Keratinocyte (primary cell): ENCODE measurements around the gene NAPB. TPM values are rescaled to one million over a fixed set of nuclear protein-coding genes. Genes with fewer than 3 reads are reported as not detected.

Experiments used
- DNase-seq: peaks from one replicate; pipeline ENCODE4 v3.0.0-alpha.2; 2011; ENCODE audit warnings: low read depth, missing footprints, low spot score
- FAIRE-seq: peaks from 2 replicates; lab custom pipeline; 2011; peaks lifted over from hg19 to GRCh38; lab: Jason Lieb, UNC
- H2AFZ ChIP-seq: 2 replicates; pipeline ENCODE4 v1.6.0; 2012; ENCODE audit warnings: low read length, control low read depth, inconsistent platforms; ENCODE audit not compliant: control insufficient read depth
- H3K27ac ChIP-seq: 2 replicates; pipeline ENCODE4 v1.5.1; 2011; ENCODE audit warnings: low read length; ENCODE audit not compliant: control insufficient read depth, insufficient read depth
- H3K27me3 ChIP-seq: 3 replicates; pipeline ENCODE4 v1.6.0; 2011; ENCODE audit warnings: low read length; ENCODE audit not compliant: control insufficient read depth, insufficient read depth; ENCODE audit errors: extremely low read depth
- H3K36me3 ChIP-seq, 2 experiments: 2 replicates in 1 of 2; 3 replicates in 1 of 2; pipeline ENCODE4 v1.5.1; 2011; ENCODE audit warnings: low read length in 2 of 2, mild to moderate bottlenecking in 1 of 2; ENCODE audit not compliant: control insufficient read depth in 2 of 2, insufficient read depth in 2 of 2; ENCODE audit errors: extremely low read depth in 1 of 2
- H3K4me1 ChIP-seq: 3 replicates; pipeline ENCODE4 v1.5.1; 2011; ENCODE audit warnings: low read length; ENCODE audit not compliant: control insufficient read depth, insufficient read depth; ENCODE audit errors: extremely low read depth
- H3K4me2 ChIP-seq: 3 replicates; pipeline ENCODE4 v1.6.0; 2011; ENCODE audit warnings: low read depth, low read length; ENCODE audit not compliant: control insufficient read depth, insufficient read depth; ENCODE audit errors: extremely low read depth
- H3K4me3 ChIP-seq, 3 experiments: fragments of 200-600 bp in 1 of 3; sonication (generic) in 1 of 3; 2 replicates in 2 of 3; 3 replicates in 1 of 3; pipeline ENCODE4 v1.5.1; 2011 to 2016; ENCODE audit warnings: low read length in 3 of 3, mild to moderate bottlenecking in 3 of 3, control low read depth in 2 of 3, inconsistent platforms in 1 of 3, low read depth in 1 of 3, mixed read lengths in 1 of 3, mixed run types in 1 of 3, moderate library complexity in 1 of 3; ENCODE audit not compliant: control insufficient read depth in 2 of 3, insufficient read depth in 2 of 3; ENCODE audit errors: extremely low read depth in 1 of 3
- H3K79me2 ChIP-seq: 2 replicates; pipeline ENCODE4 v1.6.0; 2012; ENCODE audit warnings: low read length; ENCODE audit not compliant: control insufficient read depth, insufficient read depth
- H3K9ac ChIP-seq: 3 replicates; pipeline ENCODE4 v1.6.0; 2011; ENCODE audit warnings: low read length; ENCODE audit not compliant: control insufficient read depth, insufficient read depth; ENCODE audit errors: extremely low read depth
- H3K9me1 ChIP-seq: 3 replicates; pipeline ENCODE4 v1.6.0; 2011; ENCODE audit warnings: low read length; ENCODE audit not compliant: control insufficient read depth, insufficient read depth; ENCODE audit errors: extremely low read depth
- H3K9me3 ChIP-seq: 2 replicates; pipeline ENCODE4 v1.5.1; 2012; ENCODE audit warnings: low read depth, low read length; ENCODE audit not compliant: control insufficient read depth
- H4K20me1 ChIP-seq: 3 replicates; pipeline ENCODE4 v1.6.0; 2011; ENCODE audit warnings: low read length; ENCODE audit not compliant: control insufficient read depth, insufficient read depth; ENCODE audit errors: extremely low read depth
- CTCF ChIP-seq, 3 experiments: IDR thresholded peaks in 1 of 3; conservative IDR thresholded peaks in 1 of 3; optimal IDR thresholded peaks in 1 of 3; 2 replicates in 2 of 3; 3 replicates in 1 of 3; pipeline versions ENCODE3 to v1.5.1; 2011; ENCODE audit warnings: low read length in 3 of 3, mild to moderate bottlenecking in 3 of 3, moderate library complexity in 2 of 3, control low read depth in 1 of 3, inconsistent platforms in 1 of 3; ENCODE audit not compliant: insufficient read depth in 2 of 3; ENCODE audit errors: extremely low read depth in 1 of 3
- EZH2 ChIP-seq: IDR thresholded peaks from one replicate; pipeline ENCODE4 v1.6.1; 2012; ENCODE audit warnings: inconsistent platforms, mild to moderate bottlenecking, low read length, moderate library complexity
- dilution Hi-C: fragments of 300-500 bp; cut with MboI; formaldehyde crosslinking; loops from one replicate; pipeline ENCODE4 v1.7.0; 2020; ENCODE audit warnings: low sequenced_read_pairs; ENCODE audit not compliant: extremely low pct_ligation_motif_present
- polyA plus RNA-seq, 5 experiments: library from polyadenylated mRNA; depleted of rRNA in 3 of 5; stranded (reverse) in 3 of 5; stranded (forward) in 1 of 5; unstranded in 1 of 5; fragments of >200 nt; gene quantifications; 1 replicate in 1 of 5; 2 replicates in 3 of 5; 3 replicates in 1 of 5; pipeline versions ENCODE4 v1.2.1 to v1.2.3, GENCODE V29; 2011 to 2012; ENCODE audit warnings: missing spikeins in 2 of 5, low read depth in 1 of 5, low replicate concordance in 1 of 5

NAPB gene
- polyA plus RNA-seq, 1 donor (not counting 4 experiments of a cell fraction or from before 2014, with no cell fraction given), result 11.6 TPM

- peak overlapping the region; percentile 72 for H2AFZ ChIP-seq
- peak overlapping the region; percentile 68 for H3K4me2 ChIP-seq
- FAIRE-seq, result no peak
- H3K4me1 ChIP-seq, result peaks cover 25% of the 10 kb centered on the region
- peak overlapping the region; percentile 60 for H3K27ac ChIP-seq
- H3K36me3 ChIP-seq, result peaks cover 8% of the 10 kb centered on the region in 2 experiments
- dilution Hi-C loops, result no loop called here
- H3K9me1 ChIP-seq, result no peaks in the 10 kb centered on the region
- H4K20me1 ChIP-seq, result peaks cover 3% of the 10 kb centered on the region
- peaks cover 36% of the 10 kb centered on the region for H3K79me2 ChIP-seq
- peak overlapping the region in 2 of 3 experiments; percentile 31 to 62 for H3K4me3 ChIP-seq
- no peak for TF ChIP-seq CTCF (optimal IDR thresholded peaks at IDR 0.05 in 1 of 3, IDR thresholded peaks at IDR 0.05 in 1 of 3, conservative IDR thresholded peaks at IDR 0.05 in 1 of 3; ENCODE audit: extremely low read depth in 1 of 3, insufficient read depth in 2 of 3, low read length in 3 of 3)
- TF ChIP-seq EZH2, result no peak
- no peaks in the 10 kb centered on the region for H3K27me3 ChIP-seq
- H3K9me3 ChIP-seq, result no peaks in the 10 kb centered on the region
- peak overlapping the region; percentile 38 for H3K9ac ChIP-seq
- no peak for DNase-seq
Measured at GRCh38 chr20:23358563-23358906, 62.8 kb downstream of the NAPB start.

GRCh38 chr20:23357767-23358562 lies 63.3 kb downstream of the NAPB start:
- TF ChIP-seq CTCF (optimal IDR thresholded peaks at IDR 0.05 in 1 of 3, IDR thresholded peaks at IDR 0.05 in 1 of 3, conservative IDR thresholded peaks at IDR 0.05 in 1 of 3; ENCODE audit: extremely low read depth in 1 of 3, insufficient read depth in 2 of 3, low read length in 3 of 3) (peak in 1 of 3 experiments; percentile 25), EZH2 (no peak)
- Histone ChIP-seq H3K4me3 (peak overlapping the region; percentile 57 to 93 (median 79)), H3K9ac (peak overlapping the region; percentile 86), H2AFZ (peak overlapping the region; percentile 93), H3K9me1 (no peaks in the 10 kb centered on the region), H3K4me2 (peak overlapping the region; percentile 96), H3K4me1 (peaks cover 19% of the 10 kb centered on the region), H4K20me1 (no peaks in the 10 kb centered on the region), H3K9me3 (no peaks in the 10 kb centered on the region), H3K27ac (peak overlapping the region; percentile 95), H3K36me3 (peaks cover 8 to 10% of the 10 kb centered on the region in 2 experiments), H3K79me2 (peaks cover 36% of the 10 kb centered on the region), H3K27me3 (no peaks in the 10 kb centered on the region)
- DNase-seq (peak; percentile 96), FAIRE-seq (peak; percentile 13)
- dilution Hi-C loops, result no loop called here
